OCI-LY7 (cell line): ENCODE results near the gene SHISAL1.

Source experiments
- CTCF ChIP-seq: fragments of 200-600 bp; sonication (generic); conservative IDR thresholded peaks from 2 replicates; pipeline ENCODE4 v1.5.1; 2014; ENCODE audit warnings: mild to moderate bottlenecking, antibody characterized with exemption, low read length, moderate library complexity, mixed read lengths
- EZH2phosphoT487 ChIP-seq: fragments of 200-600 bp; sonication (generic); IDR thresholded peaks from 2 replicates; pipeline ENCODE4 v1.6.1; 2018; ENCODE audit warnings: low read depth, borderline replicate concordance, mild to moderate bottlenecking, mixed run types, antibody characterized with exemption, low read length, moderate library complexity, mixed read lengths

- TF ChIP-seq CTCF (no peak), EZH2phosphoT487 (no peak)
Observed at GRCh38 chr22:44206696-44207095, 106.1 kb downstream of the SHISAL1 start.
